Stimulated activated CD8-positive, alpha-beta memory T cell treated with anti-CD3 and anti-CD28 coated beads, Interleukin-15, amount 100 ng/mL, for 24 hours (primary cell): ENCODE results near the gene OR52A1.
"Not testable (repeated sequence)": the region's sequence is repeated elsewhere in the genome, so short reads cannot be mapped to it uniquely, and the experiment has no call there.

Experiments
- DNase-seq: peaks from one replicate; pipeline ENCODE4 v3.0.0-alpha.2; 2020; ENCODE audit warnings: low read depth

The OR52A1 gene

GRCh38 chr11:5154657-5155056 lies at the start of gene OR52A1:
Gene OR52A1, minus strand, starts transcription at chr11:5154757. Its CDS starts 2,388 bp downstream, at chr11:5152369.
- no peak for DNase-seq

- DNase-seq = no peak
These were observed 48.8 kb upstream of the OR52A1 start for GRCh38 chr11:5203366-5203765.

GRCh38 chr11:5200582-5200981 lies 46.0 kb upstream of the OR52A1 start, which contains the start of gene OR51V1:
Gene OR51V1, minus strand, starts transcription at chr11:5200682. Its CDS starts 0 bp downstream, at chr11:5200682.
- no peak for DNase-seq

- DNase-seq = no peak
These were observed 43.7 kb upstream of the OR52A1 start for GRCh38 chr11:5198285-5198684.

GRCh38 chr11:5197536-5197935 lies 43.0 kb upstream of the OR52A1 start:
- no peak for DNase-seq

- DNase-seq = no peak
These were observed 42.2 kb upstream of the OR52A1 start for GRCh38 chr11:5196731-5197130.

GRCh38 chr11:5196067-5196466 lies 41.5 kb upstream of the OR52A1 start:
- no peak for DNase-seq

- no peak for DNase-seq
These were observed 38.2 kb upstream of the OR52A1 start for GRCh38 chr11:5192738-5193137.

- no peak for DNase-seq
These were observed 33.6 kb upstream of the OR52A1 start for GRCh38 chr11:5188201-5188600.

GRCh38 chr11:5178046-5178837 lies 23.7 kb upstream of the OR52A1 start:
- no peak for DNase-seq

- DNase-seq = no peak
These were observed 20.4 kb upstream of the OR52A1 start for GRCh38 chr11:5174934-5175333.

- DNase-seq = no peak
These were observed 17.3 kb upstream of the OR52A1 start for GRCh38 chr11:5171856-5172255.

GRCh38 chr11:5165898-5166297 lies 11.3 kb upstream of the OR52A1 start:
- not testable (repeated sequence) for DNase-seq

- DNase-seq = not testable (repeated sequence)
These were observed 10.2 kb upstream of the OR52A1 start for GRCh38 chr11:5164807-5165206.

- DNase-seq = not testable (repeated sequence)
These were observed 6.5 kb upstream of the OR52A1 start for GRCh38 chr11:5161045-5161444.

GRCh38 chr11:5160217-5160616 lies 5.7 kb upstream of the OR52A1 start:
- not testable (repeated sequence) for DNase-seq

GRCh38 chr11:5159806-5160205 lies 5.2 kb upstream of the OR52A1 start:
- DNase-seq = no peak

- DNase-seq = no peak
These were observed 754 bp downstream of the OR52A1 start for GRCh38 chr11:5153574-5154431.

- no peak for DNase-seq
These were observed 2.8 kb downstream of the OR52A1 start for GRCh38 chr11:5151713-5152153.

- not testable (repeated sequence) for DNase-seq
These were observed 10.4 kb downstream of the OR52A1 start for GRCh38 chr11:5144206-5144605.

GRCh38 chr11:5137996-5138395 lies 16.6 kb downstream of the OR52A1 start, which contains the start of gene OR52A5:
Gene OR52A5, minus strand, starts transcription at chr11:5138356. Its CDS starts 5,714 bp downstream, at chr11:5132642.
- DNase-seq = no peak

- no peak for DNase-seq
These were observed 17.5 kb downstream of the OR52A1 start for GRCh38 chr11:5137014-5137413.

GRCh38 chr11:5136261-5136660 lies 18.3 kb downstream of the OR52A1 start:
- DNase-seq = no peak
